Measurements from ENCODE around the gene CORO2B.

DNA sequence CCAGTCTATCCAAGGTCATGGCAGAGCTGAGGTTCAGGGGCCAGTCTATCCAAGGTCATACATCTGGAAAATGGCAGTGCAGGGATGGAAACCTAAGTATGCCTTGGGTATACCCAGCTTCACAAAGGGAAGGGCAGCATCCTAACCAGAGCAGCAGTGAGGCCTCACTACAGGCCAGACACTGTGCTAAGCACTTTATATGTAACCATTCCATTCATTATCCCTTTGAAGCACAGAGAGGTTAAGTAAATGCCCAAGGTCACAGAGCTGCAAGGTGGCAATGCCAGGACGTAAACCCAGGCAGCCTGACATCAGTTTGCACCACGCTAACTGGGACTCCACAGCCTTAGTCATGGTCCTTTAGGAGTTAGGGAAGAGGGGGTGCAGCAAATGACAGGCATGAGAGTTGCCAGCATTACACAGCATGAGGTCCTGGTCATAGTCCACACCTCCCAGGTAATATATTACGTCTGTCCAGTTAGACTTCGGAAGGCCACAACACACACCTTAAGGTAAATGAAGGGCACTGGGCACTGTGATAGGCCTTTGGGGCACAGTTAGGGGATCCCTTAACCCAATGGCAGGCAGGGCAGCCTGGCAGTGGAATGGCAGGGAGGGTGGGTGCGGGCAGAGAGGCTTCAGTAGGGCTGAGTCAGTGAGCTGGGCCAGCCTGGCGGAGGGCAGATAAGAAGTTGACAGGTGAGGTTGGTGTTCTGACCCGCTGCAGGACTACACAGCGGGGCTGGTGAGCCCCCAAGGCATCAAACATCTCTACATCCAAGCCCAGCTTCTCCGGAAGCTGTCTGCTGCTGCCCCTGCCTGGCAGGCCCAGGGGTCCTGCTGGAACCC, 21.1 kb upstream of the CORO2B start:
- TF ChIP-seq ZNF274 (IDR thresholded peaks at IDR 0.05; ENCODE audit: low read depth, low read length), result no peak
- TF ChIP-seq SUZ12 (IDR thresholded peaks at IDR 0.05; ENCODE audit: extremely low read depth, insufficient read depth, insufficient read length), result no peak
- TF ChIP-seq YY1 (IDR thresholded peaks at IDR 0.05; ENCODE audit: insufficient read depth, insufficient read length), result no peak

Measured in NT2/D1 (cell line).